Globus pallidus (tissue), 1 donor: ENCODE data around the gene KIFC1.

Experiments
- DNase-seq: peaks from one replicate; pipeline ENCODE4 v3.0.0-alpha.2; 2015; ENCODE audit warnings: low spot score

Gene KIFC1

GRCh38 chr6:33426590-33427511 is 35.2 kb downstream of the KIFC1 start:
- DNase-seq, result no peak

GRCh38 chr6:33427585-33428223 is 36.1 kb downstream of the KIFC1 start:
- no peak for DNase-seq

- DNase-seq, result no peak
These were observed 36.8 kb downstream of the KIFC1 start for GRCh38 chr6:33428224-33428965.

GRCh38 chr6:33428966-33429749 is 37.5 kb downstream of the KIFC1 start:
- no peak for DNase-seq

- no peak for DNase-seq
These were observed 38.1 kb downstream of the KIFC1 start for GRCh38 chr6:33429750-33430052.

- DNase-seq, result no peak
These were observed 38.7 kb downstream of the KIFC1 start for GRCh38 chr6:33430334-33430733.

GRCh38 chr6:33430991-33431879 is 39.6 kb downstream of the KIFC1 start:
- DNase-seq, result peak; percentile 88

GRCh38 chr6:33431880-33432541 is 40.4 kb downstream of the KIFC1 start:
- no peak for DNase-seq

GRCh38 chr6:33432546-33432945 is 40.9 kb downstream of the KIFC1 start:
- no peak for DNase-seq

- DNase-seq, result no peak
These were observed 41.4 kb downstream of the KIFC1 start for GRCh38 chr6:33433001-33433543.

- no peak for DNase-seq
These were observed 42.0 kb downstream of the KIFC1 start for GRCh38 chr6:33433544-33434191.

- DNase-seq, result no peak
These were observed 43.3 kb downstream of the KIFC1 start for GRCh38 chr6:33434961-33435360.

GRCh38 chr6:33437666-33438065 is 46.0 kb downstream of the KIFC1 start:
- no peak for DNase-seq

- no peak for DNase-seq
These were observed 47.5 kb downstream of the KIFC1 start for GRCh38 chr6:33438978-33439594.

- no peak for DNase-seq
These were observed 48.5 kb downstream of the KIFC1 start for GRCh38 chr6:33439956-33440648.

GRCh38 chr6:33440649-33441309 is 49.2 kb downstream of the KIFC1 start:
- no peak for DNase-seq

GRCh38 chr6:33441457-33441856 is 49.8 kb downstream of the KIFC1 start:
- DNase-seq, result no peak

GRCh38 chr6:33442283-33442682 is 50.7 kb downstream of the KIFC1 start:
- no peak for DNase-seq
